ENCODE measurements around the gene ARHGAP31.

Gene ARHGAP31

GRCh38 chr3:119401503-119402440, 107.6 kb downstream of the ARHGAP31 start:
- TF ChIP-seq ZNF8 (CRISPR knock-in tag; IDR thresholded peaks at IDR 0.05) (no peak), ISL1 (CRISPR knock-in tag; IDR thresholded peaks at IDR 0.05) (no peak), PPARA (CRISPR knock-in tag; IDR thresholded peaks at IDR 0.05; ENCODE audit: borderline replicate concordance) (no peak), CREB5 (CRISPR knock-in tag; IDR thresholded peaks at IDR 0.05; ENCODE audit: low read depth) (no peak), SNAI2 (CRISPR knock-in tag; IDR thresholded peaks at IDR 0.05) (no peak), POU6F1 (CRISPR knock-in tag; IDR thresholded peaks at IDR 0.05; ENCODE audit: borderline replicate concordance, low read depth) (no peak)
- no peak for ATAC-seq

- TF ChIP-seq ISL1 (CRISPR knock-in tag; IDR thresholded peaks at IDR 0.05) (no peak), CSDC2 (CRISPR knock-in tag; IDR thresholded peaks at IDR 0.05) (no peak), BACH2 (CRISPR knock-in tag; IDR thresholded peaks at IDR 0.05; ENCODE audit: borderline replicate concordance) (no peak), ZNF70 (CRISPR knock-in tag; IDR thresholded peaks at IDR 0.05) (no peak), ZFP3 (CRISPR knock-in tag; IDR thresholded peaks at IDR 0.05) (no peak), ZNF8 (CRISPR knock-in tag; IDR thresholded peaks at IDR 0.05) (no peak), TCF4 (CRISPR knock-in tag; IDR thresholded peaks at IDR 0.05; ENCODE audit: borderline replicate concordance) (no peak), ARNTL (CRISPR knock-in tag; IDR thresholded peaks at IDR 0.05; ENCODE audit: borderline replicate concordance, low read depth) (no peak), CREB5 (CRISPR knock-in tag; IDR thresholded peaks at IDR 0.05; ENCODE audit: low read depth) (no peak), OSR1 (CRISPR knock-in tag; IDR thresholded peaks at IDR 0.05) (no peak), ZFP30 (CRISPR knock-in tag; IDR thresholded peaks at IDR 0.05) (no peak), GLIS3 (CRISPR knock-in tag; IDR thresholded peaks at IDR 0.05) (no peak), SNAI2 (CRISPR knock-in tag; IDR thresholded peaks at IDR 0.05) (no peak), POU6F1 (CRISPR knock-in tag; IDR thresholded peaks at IDR 0.05; ENCODE audit: borderline replicate concordance, low read depth) (no peak), CSRNP3 (CRISPR knock-in tag; IDR thresholded peaks at IDR 0.05) (no peak)
- no peak for ATAC-seq
Measured at GRCh38 chr3:119402791-119403190, 108.6 kb downstream of the ARHGAP31 start.

- no peak for ATAC-seq
- no peak for TF ChIP-seq GLIS3 (CRISPR knock-in tag; IDR thresholded peaks at IDR 0.05)
- TF ChIP-seq ESRRG (CRISPR knock-in tag; IDR thresholded peaks at IDR 0.05), result no peak
- no peak for TF ChIP-seq TSHZ2 (CRISPR knock-in tag; IDR thresholded peaks at IDR 0.05)
- no peak for TF ChIP-seq SNAI2 (CRISPR knock-in tag; IDR thresholded peaks at IDR 0.05)
- no peak for TF ChIP-seq PATZ1 (CRISPR knock-in tag; IDR thresholded peaks at IDR 0.05; ENCODE audit: borderline replicate concordance)
Measured at GRCh38 chr3:119403201-119403600, 109.0 kb downstream of the ARHGAP31 start.

All from SK-N-SH treated with all-trans-retinoic acid at 6 μM for 48 hours (cell line).